Vagina (tissue), 2 donors: ENCODE results near the gene KRT33B.

Experiments used
- POLR2A ChIP-seq, 2 donors: fragments of 450-650 bp; IDR thresholded peaks; one replicate each; pipeline ENCODE4 v1.6.1; 2017; ENCODE audit warnings: antibody characterized with exemption in 2 of 2, mild to moderate bottlenecking in 2 of 2, moderate library complexity in 2 of 2
- POLR2AphosphoS5 ChIP-seq, 2 donors: sonication (generic); formaldehyde crosslinking; IDR thresholded peaks; one replicate each; pipeline ENCODE4 v1.9.0; 2017; ENCODE audit warnings: antibody characterized with exemption in 2 of 2, mild to moderate bottlenecking in 2 of 2, low read depth in 1 of 2; ENCODE audit not compliant: insufficient read depth in 1 of 2
- TF ChIP-seq, protein P1 (sequence below), 3 experiments: fragments of 450-650 bp in 2 of 3; fragments of 200-600 bp in 1 of 3; sonication (generic) in 1 of 3; IDR thresholded peaks; one replicate each; pipeline ENCODE4 v1.5.1; 2017 to 2019; ENCODE audit warnings: antibody characterized with exemption in 3 of 3, mild to moderate bottlenecking in 2 of 3, moderate library complexity in 2 of 3

DNA sequence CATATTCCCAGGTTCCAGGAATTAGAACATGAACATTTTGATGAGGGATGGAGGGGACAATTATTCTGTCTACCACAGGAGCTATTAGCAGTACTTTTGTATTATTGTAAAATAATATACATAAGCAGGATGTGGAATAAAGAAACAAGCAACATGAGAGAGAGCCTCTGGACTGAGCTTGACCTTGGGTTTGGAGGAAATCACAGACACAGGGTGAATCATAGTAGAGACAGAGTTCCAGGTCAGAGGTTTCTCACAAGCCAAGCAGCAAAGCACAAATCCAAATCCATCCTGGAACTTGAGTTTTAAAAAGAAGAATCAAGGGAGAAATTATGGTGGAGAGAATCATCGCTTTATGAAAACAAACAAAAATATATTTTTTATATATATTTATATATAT is 22.7 kb upstream of the KRT33B start:
- TF ChIP-seq, protein P1, sequence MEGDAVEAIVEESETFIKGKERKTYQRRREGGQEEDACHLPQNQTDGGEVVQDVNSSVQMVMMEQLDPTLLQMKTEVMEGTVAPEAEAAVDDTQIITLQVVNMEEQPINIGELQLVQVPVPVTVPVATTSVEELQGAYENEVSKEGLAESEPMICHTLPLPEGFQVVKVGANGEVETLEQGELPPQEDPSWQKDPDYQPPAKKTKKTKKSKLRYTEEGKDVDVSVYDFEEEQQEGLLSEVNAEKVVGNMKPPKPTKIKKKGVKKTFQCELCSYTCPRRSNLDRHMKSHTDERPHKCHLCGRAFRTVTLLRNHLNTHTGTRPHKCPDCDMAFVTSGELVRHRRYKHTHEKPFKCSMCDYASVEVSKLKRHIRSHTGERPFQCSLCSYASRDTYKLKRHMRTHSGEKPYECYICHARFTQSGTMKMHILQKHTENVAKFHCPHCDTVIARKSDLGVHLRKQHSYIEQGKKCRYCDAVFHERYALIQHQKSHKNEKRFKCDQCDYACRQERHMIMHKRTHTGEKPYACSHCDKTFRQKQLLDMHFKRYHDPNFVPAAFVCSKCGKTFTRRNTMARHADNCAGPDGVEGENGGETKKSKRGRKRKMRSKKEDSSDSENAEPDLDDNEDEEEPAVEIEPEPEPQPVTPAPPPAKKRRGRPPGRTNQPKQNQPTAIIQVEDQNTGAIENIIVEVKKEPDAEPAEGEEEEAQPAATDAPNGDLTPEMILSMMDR (IDR thresholded peaks at IDR 0.05): no peak
- TF ChIP-seq POLR2A (IDR thresholded peaks at IDR 0.05) (no peak), POLR2AphosphoS5 (IDR thresholded peaks at IDR 0.05; ENCODE audit: insufficient read depth in 1 of 2, low read depth in 1 of 2) (no peak)
